Endothelial cell of umbilical vein (primary cell): ENCODE results near the gene SRP14. TPM values are rescaled to one million over a fixed set of nuclear protein-coding genes. Genes with fewer than 3 reads are reported as not detected.
"Not testable (repeated sequence)": the region's sequence is repeated elsewhere in the genome, so short reads cannot be mapped to it uniquely, and the experiment has no call there.

Source experiments
- BruUV-seq: library from RNA; stranded (reverse); fragments of 400-500 nt; replicated peaks from 2 replicates; lab custom pipeline; 2021; lab: Mats Ljungman, UMichigan
- CTCF ChIA-PET: fragments of 300-600, 350-600 bp; sonication (Branson Sonifier 250); formaldehyde crosslinking; loops from one replicate; lab custom pipeline; 2021; ENCODE audit warnings: antibody characterized with exemption, inconsistent platforms; lab: Charles Lee
- POLR2A ChIA-PET: fragments of 300-600, 350-600 bp; sonication (Branson Sonifier 250); formaldehyde crosslinking; loops from one replicate; lab custom pipeline; 2021; ENCODE audit warnings: antibody characterized with exemption, inconsistent platforms; lab: Charles Lee
- DNase-seq: peaks from one replicate; pipeline ENCODE4 v3.0.0-alpha.2; 2011; ENCODE audit warnings: low read depth, low spot score
- FAIRE-seq: peaks from 2 replicates; lab custom pipeline; 2011; peaks lifted over from hg19 to GRCh38; lab: Jason Lieb, UNC
- H2AFZ ChIP-seq: 2 replicates; pipeline ENCODE4 v1.6.0; 2012; ENCODE audit warnings: low read depth, low read length, control low read depth, inconsistent platforms
- H3K27ac ChIP-seq: 2 replicates; pipeline ENCODE4 v1.5.1; 2011; ENCODE audit warnings: low read depth, mild to moderate bottlenecking, control low read depth, low read length, moderate library complexity; ENCODE audit not compliant: insufficient read depth
- H3K27me3 ChIP-seq, 2 experiments: 2 replicates each; pipeline versions ENCODE4 v1.6.0 to v1.6.1; 2011; ENCODE audit warnings: low read length in 2 of 2, mixed read lengths in 1 of 2; ENCODE audit not compliant: control insufficient read depth in 2 of 2, insufficient read depth in 2 of 2
- H3K36me3 ChIP-seq, 2 experiments: 2 replicates in 1 of 2; 3 replicates in 1 of 2; pipeline ENCODE4 v1.5.1; 2011; ENCODE audit warnings: low read length in 2 of 2, mild to moderate bottlenecking in 1 of 2, moderate library complexity in 1 of 2; ENCODE audit not compliant: control insufficient read depth in 2 of 2, insufficient read depth in 2 of 2; ENCODE audit errors: extremely low read depth in 1 of 2
- H3K4me1 ChIP-seq: 3 replicates; pipeline ENCODE4 v1.5.1; 2011; ENCODE audit warnings: mild to moderate bottlenecking, low read length; ENCODE audit not compliant: control insufficient read depth, insufficient read depth; ENCODE audit errors: extremely low read depth
- H3K4me2 ChIP-seq: 2 replicates; pipeline ENCODE4 v1.6.1; 2011; ENCODE audit warnings: low read length, control low read depth, mixed read lengths; ENCODE audit not compliant: insufficient read depth
- H3K4me3 ChIP-seq, 3 experiments: fragments of 200-600 bp in 1 of 3; sonication (generic), shearing (Covaris generic) in 1 of 3; replicated peaks in 1 of 3; 2 replicates each; pipeline ENCODE4 v1.5.1; 2011 to 2016; ENCODE audit warnings: control low read depth in 3 of 3, low read length in 3 of 3, mild to moderate bottlenecking in 2 of 3, inconsistent platforms in 1 of 3, low read depth in 1 of 3, moderate library complexity in 1 of 3; ENCODE audit not compliant: insufficient read depth in 1 of 3
- H3K79me2 ChIP-seq: 2 replicates; pipeline ENCODE4 v1.6.0; 2012; ENCODE audit warnings: low read length, inconsistent platforms; ENCODE audit not compliant: control insufficient read depth, insufficient read depth
- H3K9ac ChIP-seq: replicated peaks from 2 replicates; pipeline ENCODE3; 2011; ENCODE audit warnings: low read length, control low read depth; ENCODE audit not compliant: insufficient read depth; ENCODE audit errors: extremely low read depth
- H3K9me1 ChIP-seq: replicated peaks from 3 replicates; pipeline ENCODE4 v1.6.0; 2011; ENCODE audit warnings: mild to moderate bottlenecking, low read length; ENCODE audit not compliant: control insufficient read depth, insufficient read depth; ENCODE audit errors: extremely low read depth
- H3K9me3 ChIP-seq: replicated peaks from 2 replicates; pipeline ENCODE4 v1.5.1; 2012; ENCODE audit warnings: low read length, inconsistent platforms; ENCODE audit not compliant: control insufficient read depth, insufficient read depth
- H4K20me1 ChIP-seq: replicated peaks from 2 replicates; pipeline ENCODE3; 2011; ENCODE audit warnings: mild to moderate bottlenecking, low read length; ENCODE audit not compliant: control insufficient read depth, insufficient read depth; ENCODE audit errors: extremely low read depth
- MYC ChIP-seq: IDR thresholded peaks from one replicate; pipeline ENCODE4 v1.6.1; 2011; ENCODE audit warnings: mild to moderate bottlenecking, low read depth, low read length
- dilution Hi-C: fragments of 300-500 bp; cut with MboI; formaldehyde crosslinking; loops from one replicate; pipeline ENCODE4 v1.15.0; 2019; ENCODE audit warnings: low sequenced_read_pairs; ENCODE audit not compliant: extremely low pct_ligation_motif_present
- intact Hi-C: fragments of 100-400 bp; cut with micrococcal nuclease; formaldehyde crosslinking; loops from one replicate; pipeline ENCODE4 v1.10.0; 2022
- polyA plus RNA-seq, 4 experiments: library from polyadenylated mRNA; depleted of rRNA in 3 of 4; stranded (reverse) in 3 of 4; unstranded in 1 of 4; fragments of >200 nt; gene quantifications; 2 replicates each; pipeline versions ENCODE4 v1.2.1 to v1.2.3, GENCODE V29; 2011 to 2012; ENCODE audit warnings: missing spikeins in 1 of 4
- total RNA-seq: library from RNA; stranded (reverse); gene quantifications from 2 replicates; pipeline ENCODE4 v1.2.3, GENCODE V29; 2021
- TF ChIP-seq, protein P1 (sequence below): IDR thresholded peaks from 2 replicates; pipeline ENCODE4 v1.6.1; 2011; ENCODE audit not compliant: insufficient read depth, insufficient read length

The SRP14 gene
- total and polyA plus RNA-seq, 2 donors (not counting 3 experiments of a cell fraction or from before 2014, with no cell fraction given): 220 to 330 TPM

- H3K4me3 ChIP-seq: no peak overlapping the region
- FAIRE-seq: no peak
- BruUV-seq: no TSS peak
- no peak overlapping the region for H2AFZ ChIP-seq
- POLR2A ChIA-PET: no interaction called here
- H3K79me2 ChIP-seq: no peaks in the 10 kb centered on the region
- CTCF ChIA-PET: no interaction called here
- H4K20me1 ChIP-seq: no peaks in the 10 kb centered on the region
- H3K9me3 ChIP-seq: peaks cover 4% of the 10 kb centered on the region
- H3K4me1 ChIP-seq: no peaks in the 10 kb centered on the region
- H3K36me3 ChIP-seq: peaks cover 16 to 17% of the 10 kb centered on the region in 2 experiments
- no peak overlapping the region for H3K9ac ChIP-seq
- intact Hi-C loops (no loop called here), dilution Hi-C loops (no loop called here)
- no peak overlapping the region for H3K27ac ChIP-seq
- TF ChIP-seq, protein P1, sequence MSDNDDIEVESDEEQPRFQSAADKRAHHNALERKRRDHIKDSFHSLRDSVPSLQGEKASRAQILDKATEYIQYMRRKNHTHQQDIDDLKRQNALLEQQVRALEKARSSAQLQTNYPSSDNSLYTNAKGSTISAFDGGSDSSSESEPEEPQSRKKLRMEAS: no peak
- TF ChIP-seq MYC: no peak
- H3K27me3 ChIP-seq: no peaks in the 10 kb centered on the region
- no peaks in the 10 kb centered on the region for H3K9me1 ChIP-seq
- DNase-seq: no peak
- no peak overlapping the region for H3K4me2 ChIP-seq
Measured at GRCh38 chr15:40014390-40014789, 24.6 kb downstream of the SRP14 start.

DNA sequence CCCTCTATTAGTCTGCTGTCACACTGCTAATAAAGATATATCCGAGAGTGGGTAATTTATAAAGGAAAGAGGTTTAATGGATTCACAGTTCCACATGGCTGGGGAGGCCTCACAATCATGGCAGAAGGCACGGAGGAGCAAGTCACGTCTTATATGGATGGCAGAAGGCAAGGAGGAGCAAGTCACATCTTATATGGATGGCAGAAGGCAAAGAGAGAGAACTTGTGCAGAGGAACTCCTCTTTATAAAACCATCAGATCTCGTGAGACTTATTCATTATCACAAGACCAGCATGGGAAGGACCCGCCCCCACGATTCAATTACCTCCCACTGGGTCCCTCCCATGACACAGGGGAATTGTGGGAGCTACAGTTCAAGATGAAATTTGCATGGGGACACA is 25.6 kb downstream of the SRP14 start:
- intact Hi-C loops, H4K20me1 ChIP-seq, FAIRE-seq, H3K4me1 ChIP-seq, H3K27ac ChIP-seq, H3K9me1 ChIP-seq, H3K27me3 ChIP-seq, H3K9me3 ChIP-seq, BruUV-seq, H2AFZ ChIP-seq, H3K79me2 ChIP-seq, H3K4me2 ChIP-seq, POLR2A ChIA-PET, H3K9ac ChIP-seq, H3K4me3 ChIP-seq, dilution Hi-C loops, DNase-seq, CTCF ChIA-PET: not testable (repeated sequence)
- H3K36me3 ChIP-seq: peaks cover 9 to 17% of the 10 kb centered on the region in 2 experiments
